ENCODE data around the gene MRPS18A. TPM values are rescaled to one million over a fixed set of nuclear protein-coding genes. Genes with fewer than 3 reads are reported as not detected.
A peak's percentile ranks its signal among the peaks of the same experiment; 100 is the strongest.

Gene MRPS18A
- total and polyA plus RNA-seq, 2 of the 13 experiments (the other 11 are each of a cell fraction or from before 2014, with no cell fraction given) = 87.8 to 89.1 TPM

DNA sequence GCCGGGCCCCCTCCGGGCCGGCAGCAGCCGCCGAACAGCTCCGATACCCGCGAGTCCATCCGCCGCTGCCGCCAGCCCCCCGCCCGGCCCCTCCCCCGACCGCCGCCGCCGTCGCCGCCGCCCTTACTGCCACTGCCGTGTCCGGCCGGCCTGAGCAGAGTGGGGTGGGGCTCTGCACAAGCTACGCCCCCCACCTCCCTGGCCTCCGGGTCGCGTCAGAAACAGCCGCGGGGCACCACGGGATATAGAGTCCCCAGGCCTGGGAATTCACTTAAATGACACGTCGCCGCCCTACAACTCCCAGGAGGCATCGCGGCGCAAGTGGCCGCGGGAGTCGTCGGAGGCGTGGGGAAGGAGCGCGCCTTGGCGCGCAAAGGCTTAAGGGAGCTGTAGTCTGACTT is 58.5 kb downstream of the MRPS18A start, which contains the start of gene GTPBP2 (continued):
- TF ChIP-seq, protein P1, sequence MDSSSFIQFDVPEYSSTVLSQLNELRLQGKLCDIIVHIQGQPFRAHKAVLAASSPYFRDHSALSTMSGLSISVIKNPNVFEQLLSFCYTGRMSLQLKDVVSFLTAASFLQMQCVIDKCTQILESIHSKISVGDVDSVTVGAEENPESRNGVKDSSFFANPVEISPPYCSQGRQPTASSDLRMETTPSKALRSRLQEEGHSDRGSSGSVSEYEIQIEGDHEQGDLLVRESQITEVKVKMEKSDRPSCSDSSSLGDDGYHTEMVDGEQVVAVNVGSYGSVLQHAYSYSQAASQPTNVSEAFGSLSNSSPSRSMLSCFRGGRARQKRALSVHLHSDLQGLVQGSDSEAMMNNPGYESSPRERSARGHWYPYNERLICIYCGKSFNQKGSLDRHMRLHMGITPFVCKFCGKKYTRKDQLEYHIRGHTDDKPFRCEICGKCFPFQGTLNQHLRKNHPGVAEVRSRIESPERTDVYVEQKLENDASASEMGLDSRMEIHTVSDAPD (CRISPR knock-in tag; IDR thresholded peaks at IDR 0.05) = no peak
- TF ChIP-seq, protein P2, sequence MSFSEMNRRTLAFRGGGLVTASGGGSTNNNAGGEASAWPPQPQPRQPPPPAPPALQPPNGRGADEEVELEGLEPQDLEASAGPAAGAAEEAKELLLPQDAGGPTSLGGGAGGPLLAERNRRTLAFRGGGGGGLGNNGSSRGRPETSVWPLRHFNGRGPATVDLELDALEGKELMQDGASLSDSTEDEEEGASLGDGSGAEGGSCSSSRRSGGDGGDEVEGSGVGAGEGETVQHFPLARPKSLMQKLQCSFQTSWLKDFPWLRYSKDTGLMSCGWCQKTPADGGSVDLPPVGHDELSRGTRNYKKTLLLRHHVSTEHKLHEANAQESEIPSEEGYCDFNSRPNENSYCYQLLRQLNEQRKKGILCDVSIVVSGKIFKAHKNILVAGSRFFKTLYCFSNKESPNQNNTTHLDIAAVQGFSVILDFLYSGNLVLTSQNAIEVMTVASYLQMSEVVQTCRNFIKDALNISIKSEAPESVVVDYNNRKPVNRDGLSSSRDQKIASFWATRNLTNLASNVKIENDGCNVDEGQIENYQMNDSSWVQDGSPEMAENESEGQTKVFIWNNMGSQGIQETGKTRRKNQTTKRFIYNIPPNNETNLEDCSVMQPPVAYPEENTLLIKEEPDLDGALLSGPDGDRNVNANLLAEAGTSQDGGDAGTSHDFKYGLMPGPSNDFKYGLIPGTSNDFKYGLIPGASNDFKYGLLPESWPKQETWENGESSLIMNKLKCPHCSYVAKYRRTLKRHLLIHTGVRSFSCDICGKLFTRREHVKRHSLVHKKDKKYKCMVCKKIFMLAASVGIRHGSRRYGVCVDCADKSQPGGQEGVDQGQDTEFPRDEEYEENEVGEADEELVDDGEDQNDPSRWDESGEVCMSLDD (CRISPR knock-in tag; IDR thresholded peaks at IDR 0.05; ENCODE audit: borderline replicate concordance) = no peak
- TF ChIP-seq ERF (CRISPR knock-in tag; IDR thresholded peaks at IDR 0.05) = 0 out of 2 replicates have a peak, but pooled peaks have one; percentile 3
- no peak for TF ChIP-seq ZNF232 (CRISPR knock-in tag; IDR thresholded peaks at IDR 0.05; ENCODE audit: borderline replicate concordance)
- no peak for TF ChIP-seq EZH2 (conservative IDR thresholded peaks at IDR 0.05; ENCODE audit: low read depth, low read length)
- TF ChIP-seq, protein P3, sequence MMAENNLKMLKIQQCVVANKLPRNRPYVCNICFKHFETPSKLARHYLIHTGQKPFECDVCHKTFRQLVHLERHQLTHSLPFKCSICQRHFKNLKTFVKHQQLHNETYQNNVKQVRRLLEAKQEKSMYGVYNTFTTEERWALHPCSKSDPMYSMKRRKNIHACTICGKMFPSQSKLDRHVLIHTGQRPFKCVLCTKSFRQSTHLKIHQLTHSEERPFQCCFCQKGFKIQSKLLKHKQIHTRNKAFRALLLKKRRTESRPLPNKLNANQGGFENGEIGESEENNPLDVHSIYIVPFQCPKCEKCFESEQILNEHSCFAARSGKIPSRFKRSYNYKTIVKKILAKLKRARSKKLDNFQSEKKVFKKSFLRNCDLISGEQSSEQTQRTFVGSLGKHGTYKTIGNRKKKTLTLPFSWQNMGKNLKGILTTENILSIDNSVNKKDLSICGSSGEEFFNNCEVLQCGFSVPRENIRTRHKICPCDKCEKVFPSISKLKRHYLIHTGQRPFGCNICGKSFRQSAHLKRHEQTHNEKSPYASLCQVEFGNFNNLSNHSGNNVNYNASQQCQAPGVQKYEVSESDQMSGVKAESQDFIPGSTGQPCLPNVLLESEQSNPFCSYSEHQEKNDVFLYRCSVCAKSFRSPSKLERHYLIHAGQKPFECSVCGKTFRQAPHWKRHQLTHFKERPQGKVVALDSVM (CRISPR knock-in tag; IDR thresholded peaks at IDR 0.05) = no peak
- 0 out of 2 replicates have a peak, but pooled peaks have one; percentile 22 for TF ChIP-seq TSC22D2 (CRISPR knock-in tag; IDR thresholded peaks at IDR 0.05; ENCODE audit: borderline replicate concordance)
- TF ChIP-seq PRPF4 (IDR thresholded peaks at IDR 0.05; ENCODE audit: low read depth, low read length, poor library complexity, severe bottlenecking) = no peak
- no peak for TF ChIP-seq NFIB (CRISPR knock-in tag; IDR thresholded peaks at IDR 0.05; ENCODE audit: borderline replicate concordance)
- no peak for TF ChIP-seq ZNF496 (CRISPR knock-in tag; IDR thresholded peaks at IDR 0.05; ENCODE audit: insufficient replicate concordance)
- TF ChIP-seq, protein P4, sequence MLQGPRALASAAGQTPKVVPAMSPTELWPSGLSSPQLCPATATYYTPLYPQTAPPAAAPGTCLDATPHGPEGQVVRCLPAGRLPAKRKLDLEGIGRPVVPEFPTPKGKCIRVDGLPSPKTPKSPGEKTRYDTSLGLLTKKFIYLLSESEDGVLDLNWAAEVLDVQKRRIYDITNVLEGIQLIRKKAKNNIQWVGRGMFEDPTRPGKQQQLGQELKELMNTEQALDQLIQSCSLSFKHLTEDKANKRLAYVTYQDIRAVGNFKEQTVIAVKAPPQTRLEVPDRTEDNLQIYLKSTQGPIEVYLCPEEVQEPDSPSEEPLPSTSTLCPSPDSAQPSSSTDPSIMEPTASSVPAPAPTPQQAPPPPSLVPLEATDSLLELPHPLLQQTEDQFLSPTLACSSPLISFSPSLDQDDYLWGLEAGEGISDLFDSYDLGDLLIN (CRISPR knock-in tag; IDR thresholded peaks at IDR 0.05; ENCODE audit: borderline replicate concordance) = 0 out of 2 replicates have a peak, but pooled peaks have one; percentile 26
- TF ChIP-seq ZNF292 (CRISPR knock-in tag; IDR thresholded peaks at IDR 0.05; ENCODE audit: borderline replicate concordance, low read depth) = no peak
- TF ChIP-seq, protein P5, sequence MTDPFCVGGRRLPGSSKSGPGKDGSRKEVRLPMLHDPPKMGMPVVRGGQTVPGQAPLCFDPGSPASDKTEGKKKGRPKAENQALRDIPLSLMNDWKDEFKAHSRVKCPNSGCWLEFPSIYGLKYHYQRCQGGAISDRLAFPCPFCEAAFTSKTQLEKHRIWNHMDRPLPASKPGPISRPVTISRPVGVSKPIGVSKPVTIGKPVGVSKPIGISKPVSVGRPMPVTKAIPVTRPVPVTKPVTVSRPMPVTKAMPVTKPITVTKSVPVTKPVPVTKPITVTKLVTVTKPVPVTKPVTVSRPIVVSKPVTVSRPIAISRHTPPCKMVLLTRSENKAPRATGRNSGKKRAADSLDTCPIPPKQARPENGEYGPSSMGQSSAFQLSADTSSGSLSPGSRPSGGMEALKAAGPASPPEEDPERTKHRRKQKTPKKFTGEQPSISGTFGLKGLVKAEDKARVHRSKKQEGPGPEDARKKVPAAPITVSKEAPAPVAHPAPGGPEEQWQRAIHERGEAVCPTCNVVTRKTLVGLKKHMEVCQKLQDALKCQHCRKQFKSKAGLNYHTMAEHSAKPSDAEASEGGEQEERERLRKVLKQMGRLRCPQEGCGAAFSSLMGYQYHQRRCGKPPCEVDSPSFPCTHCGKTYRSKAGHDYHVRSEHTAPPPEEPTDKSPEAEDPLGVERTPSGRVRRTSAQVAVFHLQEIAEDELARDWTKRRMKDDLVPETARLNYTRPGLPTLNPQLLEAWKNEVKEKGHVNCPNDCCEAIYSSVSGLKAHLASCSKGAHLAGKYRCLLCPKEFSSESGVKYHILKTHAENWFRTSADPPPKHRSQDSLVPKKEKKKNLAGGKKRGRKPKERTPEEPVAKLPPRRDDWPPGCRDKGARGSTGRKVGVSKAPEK (CRISPR knock-in tag; IDR thresholded peaks at IDR 0.05; ENCODE audit: borderline replicate concordance) = no peak
- peak; percentile 10; the same call in 1 of the 2 replicates for TF ChIP-seq BCL6 (CRISPR knock-in tag; IDR thresholded peaks at IDR 0.05)
- TF ChIP-seq RFX1 (IDR thresholded peaks at IDR 0.05) = no peak
- TF ChIP-seq SNRNP70 (IDR thresholded peaks at IDR 0.05; ENCODE audit: low read depth, low read length) = no peak
- no peak for TF ChIP-seq ZNF354B (CRISPR knock-in tag; IDR thresholded peaks at IDR 0.05)

All from HepG2 (cell line).